NT2/D1 (cell line): ENCODE data around the gene PPP2R3A.
"Not testable (repeated sequence)": the region's sequence is repeated elsewhere in the genome, so short reads cannot be mapped to it uniquely, and the experiment has no call there.

Experiments
- DNase-seq: peaks from one replicate; pipeline ENCODE4 v3.0.0-alpha.2; 2011; ENCODE audit warnings: low read depth, low spot score
- H3K27me3 ChIP-seq: 2 replicates; pipeline ENCODE4 v1.6.0; 2011; ENCODE audit warnings: mild to moderate bottlenecking; ENCODE audit not compliant: insufficient read length, insufficient read depth
- H3K36me3 ChIP-seq: 2 replicates; pipeline ENCODE4 v1.6.1; 2011; ENCODE audit warnings: mild to moderate bottlenecking, low read length, mixed read lengths; ENCODE audit not compliant: insufficient read depth, insufficient read length
- H3K4me1 ChIP-seq: 2 replicates; pipeline ENCODE4 v1.5.1; 2011; ENCODE audit not compliant: insufficient read depth, insufficient read length
- H3K4me3 ChIP-seq: 2 replicates; pipeline ENCODE4 v1.5.1; 2011; ENCODE audit warnings: low read depth; ENCODE audit not compliant: insufficient read length
- H3K9ac ChIP-seq: 2 replicates; pipeline ENCODE4 v1.6.0; 2011; ENCODE audit warnings: low read depth; ENCODE audit not compliant: insufficient read length
- H3K9me3 ChIP-seq: 2 replicates; pipeline ENCODE4 v1.5.1; 2011; ENCODE audit warnings: mild to moderate bottlenecking, low read length; ENCODE audit not compliant: insufficient read depth
- SUZ12 ChIP-seq: IDR thresholded peaks from 2 replicates; pipeline ENCODE4 v1.6.1; 2011; ENCODE audit not compliant: insufficient read length, insufficient read depth; ENCODE audit errors: extremely low read depth
- YY1 ChIP-seq: IDR thresholded peaks from 2 replicates; pipeline ENCODE4 v1.6.1; 2011; ENCODE audit not compliant: insufficient read length, insufficient read depth
- ZNF274 ChIP-seq: IDR thresholded peaks from 2 replicates; pipeline ENCODE4 v1.6.1; 2011; ENCODE audit warnings: mild to moderate bottlenecking, low read depth, low read length

The PPP2R3A gene

DNA sequence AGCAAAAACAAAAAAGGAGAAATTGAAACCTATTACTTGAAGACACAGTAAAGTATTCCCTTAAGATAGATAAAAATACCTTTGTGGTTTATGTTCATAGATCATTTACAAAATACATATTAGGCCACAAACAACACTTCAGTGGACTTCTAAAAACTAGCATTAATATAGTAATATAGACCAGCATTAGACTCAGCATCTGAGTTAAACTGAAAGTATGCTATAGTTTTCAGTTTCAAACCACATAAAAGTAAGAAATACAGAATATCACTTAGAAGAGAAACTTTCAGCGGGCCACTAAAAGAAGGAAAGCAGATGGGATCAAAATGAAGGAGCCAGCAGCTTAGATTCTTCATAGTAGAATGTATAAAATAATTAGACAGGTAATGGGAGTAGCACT is 144.0 kb downstream of the PPP2R3A start:
- no peaks in the 10 kb centered on the region for H3K4me1 ChIP-seq
- H3K27me3 ChIP-seq, result no peaks in the 10 kb centered on the region
- DNase-seq, result no peak
- no peak overlapping the region for H3K9ac ChIP-seq
- TF ChIP-seq ZNF274 (no peak), YY1 (no peak), SUZ12 (no peak)
- no peak overlapping the region for H3K4me3 ChIP-seq
- peaks cover 4% of the 10 kb centered on the region for H3K36me3 ChIP-seq
- H3K9me3 ChIP-seq, result peaks cover 10% of the 10 kb centered on the region; the same call in 1 of the 2 replicates

DNA sequence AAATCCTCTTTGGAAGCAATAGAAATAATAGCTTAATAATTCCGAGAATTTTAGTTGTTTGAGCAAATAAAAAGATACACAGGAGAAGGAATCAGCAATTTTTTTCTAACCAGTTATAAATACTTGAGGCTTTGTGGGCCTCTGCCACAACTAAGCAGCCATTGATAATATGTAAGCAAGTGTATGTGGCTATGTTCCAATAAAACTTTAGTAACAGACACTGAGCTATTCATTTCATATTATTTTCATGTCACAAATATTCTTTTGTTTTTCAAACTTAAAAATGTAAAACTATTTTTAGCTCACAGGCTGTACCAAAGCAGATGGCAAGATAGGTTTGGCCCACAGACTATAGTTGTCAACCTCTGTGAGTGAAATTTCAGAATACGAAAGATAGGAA is 145.0 kb downstream of the PPP2R3A start:
- Histone ChIP-seq H3K9ac (no peak overlapping the region), H3K27me3 (no peaks in the 10 kb centered on the region), H3K4me1 (no peaks in the 10 kb centered on the region), H3K36me3 (peaks cover 2% of the 10 kb centered on the region), H3K4me3 (no peak overlapping the region), H3K9me3 (peaks cover 14% of the 10 kb centered on the region; the same call in 1 of the 2 replicates)
- TF ChIP-seq ZNF274, result no peak
- TF ChIP-seq SUZ12, result no peak
- no peak for TF ChIP-seq YY1
- DNase-seq, result no peak

GRCh38 chr3:136114421-136114820 is 148.9 kb downstream of the PPP2R3A start:
- peak; percentile 5 for DNase-seq
- Histone ChIP-seq H3K9me3 (peaks cover 14% of the 10 kb centered on the region; the same call in 1 of the 2 replicates), H3K36me3 (peaks cover 2% of the 10 kb centered on the region), H3K9ac (no peak overlapping the region), H3K4me1 (no peaks in the 10 kb centered on the region), H3K27me3 (no peaks in the 10 kb centered on the region), H3K4me3 (no peak overlapping the region)
- TF ChIP-seq YY1 (no peak), SUZ12 (no peak), ZNF274 (no peak)

DNA sequence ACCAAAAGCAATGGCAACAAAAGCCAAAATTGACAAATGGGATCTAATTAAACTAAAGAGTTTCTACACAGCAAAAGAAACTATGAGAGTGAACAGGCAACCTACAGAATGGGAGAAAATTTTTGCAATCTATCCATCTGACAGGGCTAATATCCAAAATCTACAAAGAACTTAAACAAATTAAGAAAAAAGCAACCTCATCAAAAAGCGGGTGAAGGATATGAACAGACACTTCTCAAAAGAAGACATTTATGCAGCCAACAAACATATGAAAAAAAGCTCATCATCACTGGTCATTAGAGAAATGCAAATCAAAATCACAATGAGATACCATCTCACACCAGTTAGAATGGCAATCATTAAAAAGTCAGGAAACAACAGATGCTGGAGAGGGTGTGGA is 153.8 kb downstream of the PPP2R3A start:
- not testable (repeated sequence) for H3K36me3 ChIP-seq, H3K9me3 ChIP-seq, DNase-seq, H3K4me3 ChIP-seq, H3K27me3 ChIP-seq, H3K9ac ChIP-seq, H3K4me1 ChIP-seq

DNA sequence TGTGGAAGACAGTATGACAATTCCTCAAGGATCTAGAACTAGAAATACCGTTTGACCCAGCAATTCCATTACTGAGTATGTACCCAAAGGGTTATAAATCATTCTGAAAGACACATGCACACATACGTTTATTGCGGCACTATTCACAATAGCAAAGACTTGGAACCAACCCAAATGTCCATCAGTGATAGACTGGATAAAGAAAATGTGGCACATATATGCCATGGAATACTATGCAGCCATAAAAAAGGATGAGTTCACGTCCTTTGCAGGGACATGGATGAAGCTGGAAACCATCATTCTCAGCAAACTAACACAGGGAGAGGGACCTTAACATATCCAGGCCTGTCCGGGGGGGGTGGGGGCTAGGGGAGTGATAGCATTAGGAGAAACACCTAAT is 154.3 kb downstream of the PPP2R3A start:
- H3K4me1 ChIP-seq, H3K9ac ChIP-seq, DNase-seq, H3K27me3 ChIP-seq, H3K9me3 ChIP-seq, H3K36me3 ChIP-seq, H3K4me3 ChIP-seq: not testable (repeated sequence)

GRCh38 chr3:136120373-136121348 is 155.1 kb downstream of the PPP2R3A start:
- no peak overlapping the region for H3K4me3 ChIP-seq
- TF ChIP-seq SUZ12 (no peak), ZNF274 (no peak), YY1 (no peak)
- no peaks in the 10 kb centered on the region for H3K27me3 ChIP-seq
- no peak for DNase-seq
- H3K9ac ChIP-seq, result no peak overlapping the region
- no peaks in the 10 kb centered on the region for H3K9me3 ChIP-seq
- H3K36me3 ChIP-seq, result no peaks in the 10 kb centered on the region
- no peaks in the 10 kb centered on the region for H3K4me1 ChIP-seq

DNA sequence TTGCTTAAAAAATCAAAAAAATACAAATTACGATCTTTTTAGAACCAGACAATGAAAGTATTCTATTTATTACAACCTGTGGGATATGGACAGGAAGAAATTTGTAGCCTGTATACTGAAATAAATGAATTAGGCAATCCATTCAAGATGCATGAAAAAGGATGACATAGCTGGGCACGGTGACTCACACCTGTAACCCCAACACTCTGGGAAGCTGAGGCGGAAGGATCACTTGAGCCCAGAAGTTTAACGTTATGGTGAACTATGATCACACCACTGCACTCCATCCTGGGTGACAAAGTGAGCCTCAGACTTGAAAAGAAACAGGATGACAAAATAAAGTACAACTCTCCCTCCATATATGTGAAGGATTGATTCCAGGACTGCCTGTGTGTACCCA is 156.5 kb downstream of the PPP2R3A start:
- no peak for TF ChIP-seq SUZ12
- TF ChIP-seq YY1, result no peak
- no peak for TF ChIP-seq ZNF274
- Histone ChIP-seq H3K9me3 (no peaks in the 10 kb centered on the region), H3K4me3 (no peak overlapping the region), H3K9ac (no peak overlapping the region), H3K36me3 (no peaks in the 10 kb centered on the region), H3K27me3 (no peaks in the 10 kb centered on the region), H3K4me1 (no peaks in the 10 kb centered on the region)
- no peak for DNase-seq

DNA sequence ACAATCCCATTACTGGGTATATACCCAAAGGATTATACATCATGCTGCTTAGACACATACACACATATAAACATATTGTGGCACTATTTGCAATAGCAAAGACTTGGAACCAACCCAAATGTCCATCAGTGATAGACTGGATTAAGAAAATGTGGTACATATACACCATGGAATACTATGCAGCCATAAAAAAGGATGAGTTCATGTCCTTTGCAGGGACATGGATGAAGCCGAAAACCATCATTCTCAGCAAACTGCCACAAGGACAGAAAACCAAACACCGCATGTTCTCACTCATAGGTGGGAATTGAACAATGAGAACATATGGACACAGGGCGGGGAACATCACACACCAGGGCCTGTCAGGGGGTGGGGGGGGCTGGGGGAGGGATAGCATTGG is 166.1 kb downstream of the PPP2R3A start:
- H3K9me3 ChIP-seq, H3K4me1 ChIP-seq, H3K36me3 ChIP-seq, H3K9ac ChIP-seq, DNase-seq, H3K27me3 ChIP-seq, H3K4me3 ChIP-seq: not testable (repeated sequence)
